Peyer's patch (tissue), 4 donors: Measurements from ENCODE around the gene ZNF516.

Experiments used
- POLR2A ChIP-seq, 2 donors: fragments of 450-650 bp; IDR thresholded peaks; one replicate each; pipeline ENCODE4 v1.5.1; 2017; ENCODE audit warnings: antibody characterized with exemption in 2 of 2, mild to moderate bottlenecking in 2 of 2, moderate library complexity in 2 of 2
- TF ChIP-seq, protein P1 (sequence below), 6 experiments: fragments of 450-650 bp in 4 of 6; fragments of 200-600 bp in 2 of 6; sonication (generic) in 1 of 6; IDR thresholded peaks; one replicate each; pipeline ENCODE4 v1.5.1; 2017 to 2019; ENCODE audit warnings: antibody characterized with exemption in 6 of 6, mild to moderate bottlenecking in 3 of 6, moderate library complexity in 1 of 6

DNA sequence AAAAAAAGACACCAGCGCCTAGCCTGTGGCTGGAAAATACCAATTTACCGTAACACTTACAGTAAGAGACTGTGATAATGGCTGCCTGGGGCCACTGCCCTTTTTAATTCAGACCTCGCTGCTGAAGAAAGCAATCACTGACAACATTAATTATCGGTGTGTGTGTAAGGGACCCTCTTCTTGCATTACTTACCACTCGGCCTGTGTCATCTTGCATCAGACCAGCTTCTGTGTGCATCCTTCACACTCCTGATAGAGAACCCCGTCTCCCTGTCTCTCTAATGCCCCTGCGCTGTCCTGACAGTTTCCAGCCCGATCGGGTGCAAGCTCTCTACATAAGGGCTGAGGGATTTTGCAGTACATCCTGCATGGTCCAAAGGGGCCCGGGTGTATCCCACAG is 124.4 kb downstream of the ZNF516 start:
- TF ChIP-seq, protein P1, sequence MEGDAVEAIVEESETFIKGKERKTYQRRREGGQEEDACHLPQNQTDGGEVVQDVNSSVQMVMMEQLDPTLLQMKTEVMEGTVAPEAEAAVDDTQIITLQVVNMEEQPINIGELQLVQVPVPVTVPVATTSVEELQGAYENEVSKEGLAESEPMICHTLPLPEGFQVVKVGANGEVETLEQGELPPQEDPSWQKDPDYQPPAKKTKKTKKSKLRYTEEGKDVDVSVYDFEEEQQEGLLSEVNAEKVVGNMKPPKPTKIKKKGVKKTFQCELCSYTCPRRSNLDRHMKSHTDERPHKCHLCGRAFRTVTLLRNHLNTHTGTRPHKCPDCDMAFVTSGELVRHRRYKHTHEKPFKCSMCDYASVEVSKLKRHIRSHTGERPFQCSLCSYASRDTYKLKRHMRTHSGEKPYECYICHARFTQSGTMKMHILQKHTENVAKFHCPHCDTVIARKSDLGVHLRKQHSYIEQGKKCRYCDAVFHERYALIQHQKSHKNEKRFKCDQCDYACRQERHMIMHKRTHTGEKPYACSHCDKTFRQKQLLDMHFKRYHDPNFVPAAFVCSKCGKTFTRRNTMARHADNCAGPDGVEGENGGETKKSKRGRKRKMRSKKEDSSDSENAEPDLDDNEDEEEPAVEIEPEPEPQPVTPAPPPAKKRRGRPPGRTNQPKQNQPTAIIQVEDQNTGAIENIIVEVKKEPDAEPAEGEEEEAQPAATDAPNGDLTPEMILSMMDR (IDR thresholded peaks at IDR 0.05) = no peak
- no peak for TF ChIP-seq POLR2A (IDR thresholded peaks at IDR 0.05)
